NCI-H2227 treated with DMSO at 0.1 percent for 48 hours (cell line): ENCODE results near the gene FUT7.
"Not testable (repeated sequence)": the region's sequence is repeated elsewhere in the genome, so short reads cannot be mapped to it uniquely, and the experiment has no call there.

ENCODE experiments used
- DNase-seq: peaks from one replicate; lab custom pipeline; 2025; lab: John Stamatoyannopoulos, UW

The FUT7 gene

GRCh38 chr9:137017791-137018497 lies 13.9 kb downstream of the FUT7 start:
- DNase-seq = no peak

- no peak for DNase-seq
These were observed 14.8 kb downstream of the FUT7 start for GRCh38 chr9:137017071-137017470.

GRCh38 chr9:137016436-137016835 lies 15.5 kb downstream of the FUT7 start:
- DNase-seq = no peak

GRCh38 chr9:137015976-137016375 lies 15.9 kb downstream of the FUT7 start:
- no peak for DNase-seq

GRCh38 chr9:137015540-137015930 lies 16.4 kb downstream of the FUT7 start:
- no peak for DNase-seq

GRCh38 chr9:137014776-137015539 lies 16.9 kb downstream of the FUT7 start:
- DNase-seq = no peak

- no peak for DNase-seq
These were observed 17.7 kb downstream of the FUT7 start for GRCh38 chr9:137014166-137014565.

- no peak for DNase-seq
These were observed 18.3 kb downstream of the FUT7 start for GRCh38 chr9:137013571-137013940.

GRCh38 chr9:137012694-137013570 lies 19.0 kb downstream of the FUT7 start:
- DNase-seq = no peak

GRCh38 chr9:137011907-137012675 lies 19.8 kb downstream of the FUT7 start:
- DNase-seq = no peak

GRCh38 chr9:137011156-137011555 lies 20.7 kb downstream of the FUT7 start:
- DNase-seq = no peak

- DNase-seq = no peak
These were observed 21.8 kb downstream of the FUT7 start for GRCh38 chr9:137009938-137010732.

- no peak for DNase-seq
These were observed 22.7 kb downstream of the FUT7 start for GRCh38 chr9:137009217-137009616.

GRCh38 chr9:137008312-137008711 lies 23.6 kb downstream of the FUT7 start:
- DNase-seq = no peak

- no peak for DNase-seq
These were observed 24.0 kb downstream of the FUT7 start for GRCh38 chr9:137007816-137008270.

GRCh38 chr9:137007108-137007815 lies 24.6 kb downstream of the FUT7 start:
- DNase-seq = no peak

- DNase-seq = no peak
These were observed 25.5 kb downstream of the FUT7 start for GRCh38 chr9:137006116-137007003.

GRCh38 chr9:137004285-137004684 lies 27.6 kb downstream of the FUT7 start:
- not testable (repeated sequence) for DNase-seq

GRCh38 chr9:137002646-137003041 lies 29.2 kb downstream of the FUT7 start:
- DNase-seq = no peak
